Parathyroid adenoma (tissue), 2 donors: ENCODE data around the gene PRDX6.
A peak's percentile ranks its signal among the peaks of the same experiment; 100 is the strongest.

Source experiments
- H2AFZ ChIP-seq: fragments of 300-600 bp; sonication (generic); one replicate; pipeline ENCODE4 v1.7.0; 2017; ENCODE audit warnings: antibody characterized with exemption, mild to moderate bottlenecking
- H3K27ac ChIP-seq: fragments of 300-600 bp; sonication (generic); one replicate; pipeline ENCODE4 v1.7.0; 2017
- H3K27me3 ChIP-seq: fragments of 300-600 bp; sonication (generic); one replicate; pipeline ENCODE4 v1.7.0; 2017; ENCODE audit warnings: low read length; ENCODE audit not compliant: control insufficient read depth, insufficient read depth
- H3K36me3 ChIP-seq: fragments of 300-600 bp; sonication (generic); one replicate; pipeline ENCODE4 v1.7.0; 2017; ENCODE audit warnings: low read length; ENCODE audit not compliant: control insufficient read depth, insufficient read depth
- H3K4me1 ChIP-seq: fragments of 300-600 bp; sonication (generic); one replicate; pipeline ENCODE4 v1.7.0; 2017; ENCODE audit warnings: control low read depth
- H3K4me2 ChIP-seq: fragments of 300-600 bp; sonication (generic); one replicate; pipeline ENCODE4 v1.7.0; 2017; ENCODE audit warnings: low read length
- H3K4me3 ChIP-seq: fragments of 300-600 bp; sonication (generic); one replicate; pipeline ENCODE4 v1.7.0; 2017; ENCODE audit warnings: low read depth, low read length
- H3K79me2 ChIP-seq: fragments of 300-600 bp; sonication (generic); one replicate; pipeline ENCODE4 v1.7.0; 2017; ENCODE audit warnings: control low read depth
- H3K9ac ChIP-seq: fragments of 300-600 bp; sonication (generic); one replicate; pipeline ENCODE4 v1.7.0; 2017; ENCODE audit warnings: mild to moderate bottlenecking
- H3K9me3 ChIP-seq: fragments of 300-600 bp; sonication (generic); one replicate; pipeline ENCODE4 v1.7.0; 2017; ENCODE audit warnings: low read length; ENCODE audit not compliant: control insufficient read depth
- TF ChIP-seq, protein P1 (sequence below): fragments of 300-600 bp; sonication (generic); IDR thresholded peaks from one replicate; pipeline ENCODE4 v1.7.0; 2017; ENCODE audit warnings: antibody characterized with exemption, mild to moderate bottlenecking
- donor health status: primary hyperparathyroidism.

PRDX6 gene

DNA sequence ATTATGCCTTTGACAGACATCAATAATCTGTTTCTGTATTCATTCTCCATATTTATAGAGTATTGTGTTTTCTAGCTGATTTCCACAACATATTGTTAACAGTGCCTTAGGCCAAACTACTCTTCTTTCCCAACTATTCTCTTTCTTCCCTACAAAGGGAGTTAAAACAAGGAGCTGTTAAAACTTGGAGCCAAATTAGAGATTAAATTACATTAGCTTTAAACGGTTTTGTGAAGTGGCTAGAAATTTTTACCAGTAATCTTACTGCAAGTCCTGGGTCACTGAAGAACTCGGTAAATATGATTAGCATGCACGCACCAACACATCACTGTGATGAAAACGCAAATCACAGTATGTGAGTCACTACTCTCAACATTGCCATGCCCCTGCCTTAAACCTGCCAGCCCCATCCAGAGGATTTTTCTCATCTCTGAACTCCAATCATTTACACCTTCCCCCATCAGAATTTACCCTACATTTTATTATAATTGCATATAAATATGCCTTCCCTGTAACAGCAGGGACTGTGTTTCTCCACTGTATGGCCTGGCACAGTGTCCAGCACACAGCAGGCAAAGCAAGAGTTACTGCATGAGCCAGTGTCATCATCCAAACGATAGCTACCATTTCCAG is 1.5 kb upstream of the PRDX6 start:
- H2AFZ ChIP-seq, result peak overlapping the region; percentile 71
- H3K79me2 ChIP-seq, result peaks cover 2% of the 10 kb centered on the region
- TF ChIP-seq, protein P1, sequence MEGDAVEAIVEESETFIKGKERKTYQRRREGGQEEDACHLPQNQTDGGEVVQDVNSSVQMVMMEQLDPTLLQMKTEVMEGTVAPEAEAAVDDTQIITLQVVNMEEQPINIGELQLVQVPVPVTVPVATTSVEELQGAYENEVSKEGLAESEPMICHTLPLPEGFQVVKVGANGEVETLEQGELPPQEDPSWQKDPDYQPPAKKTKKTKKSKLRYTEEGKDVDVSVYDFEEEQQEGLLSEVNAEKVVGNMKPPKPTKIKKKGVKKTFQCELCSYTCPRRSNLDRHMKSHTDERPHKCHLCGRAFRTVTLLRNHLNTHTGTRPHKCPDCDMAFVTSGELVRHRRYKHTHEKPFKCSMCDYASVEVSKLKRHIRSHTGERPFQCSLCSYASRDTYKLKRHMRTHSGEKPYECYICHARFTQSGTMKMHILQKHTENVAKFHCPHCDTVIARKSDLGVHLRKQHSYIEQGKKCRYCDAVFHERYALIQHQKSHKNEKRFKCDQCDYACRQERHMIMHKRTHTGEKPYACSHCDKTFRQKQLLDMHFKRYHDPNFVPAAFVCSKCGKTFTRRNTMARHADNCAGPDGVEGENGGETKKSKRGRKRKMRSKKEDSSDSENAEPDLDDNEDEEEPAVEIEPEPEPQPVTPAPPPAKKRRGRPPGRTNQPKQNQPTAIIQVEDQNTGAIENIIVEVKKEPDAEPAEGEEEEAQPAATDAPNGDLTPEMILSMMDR, result no peak
- H3K36me3 ChIP-seq, result no peaks in the 10 kb centered on the region
- H3K9ac ChIP-seq, result no peak overlapping the region
- no peaks in the 10 kb centered on the region for H3K27me3 ChIP-seq
- no peaks in the 10 kb centered on the region for H3K9me3 ChIP-seq
- H3K4me3 ChIP-seq, result peak overlapping the region; percentile 91
- peak overlapping the region; percentile 68 for H3K27ac ChIP-seq
- H3K4me1 ChIP-seq, result no peaks in the 10 kb centered on the region
- peak overlapping the region; percentile 94 for H3K4me2 ChIP-seq

DNA sequence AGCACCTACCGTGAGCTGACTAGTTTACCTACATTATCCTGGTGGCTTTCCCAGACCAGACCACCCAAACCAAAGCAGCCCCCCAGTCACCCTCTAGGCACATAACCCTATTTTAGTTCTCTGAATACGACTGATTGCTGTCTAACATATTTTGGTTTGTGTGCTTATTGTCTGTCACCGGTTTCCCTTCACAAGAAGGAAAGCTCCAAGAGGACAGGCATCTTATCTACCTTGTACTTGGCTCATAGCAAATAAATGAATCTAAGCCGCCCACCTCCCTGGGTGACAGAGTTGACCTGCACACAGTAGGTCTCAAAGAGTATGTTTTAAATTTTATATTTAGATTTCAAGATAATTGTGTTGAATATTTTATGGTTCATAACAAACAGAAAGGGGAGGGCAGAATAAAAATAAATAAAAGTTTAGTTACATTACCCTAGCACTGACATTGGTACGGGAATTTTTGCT is 904 bp upstream of the PRDX6 start:
- Histone ChIP-seq H3K4me1 (no peaks in the 10 kb centered on the region), H3K9me3 (no peaks in the 10 kb centered on the region), H3K79me2 (peaks cover 4% of the 10 kb centered on the region), H3K36me3 (no peaks in the 10 kb centered on the region), H3K27ac (peak overlapping the region; percentile 68), H3K27me3 (no peaks in the 10 kb centered on the region), H3K9ac (no peak overlapping the region), H3K4me2 (peak overlapping the region; percentile 94), H3K4me3 (peak overlapping the region; percentile 91), H2AFZ (peak overlapping the region; percentile 71)
- TF ChIP-seq, protein P1, result no peak

DNA sequence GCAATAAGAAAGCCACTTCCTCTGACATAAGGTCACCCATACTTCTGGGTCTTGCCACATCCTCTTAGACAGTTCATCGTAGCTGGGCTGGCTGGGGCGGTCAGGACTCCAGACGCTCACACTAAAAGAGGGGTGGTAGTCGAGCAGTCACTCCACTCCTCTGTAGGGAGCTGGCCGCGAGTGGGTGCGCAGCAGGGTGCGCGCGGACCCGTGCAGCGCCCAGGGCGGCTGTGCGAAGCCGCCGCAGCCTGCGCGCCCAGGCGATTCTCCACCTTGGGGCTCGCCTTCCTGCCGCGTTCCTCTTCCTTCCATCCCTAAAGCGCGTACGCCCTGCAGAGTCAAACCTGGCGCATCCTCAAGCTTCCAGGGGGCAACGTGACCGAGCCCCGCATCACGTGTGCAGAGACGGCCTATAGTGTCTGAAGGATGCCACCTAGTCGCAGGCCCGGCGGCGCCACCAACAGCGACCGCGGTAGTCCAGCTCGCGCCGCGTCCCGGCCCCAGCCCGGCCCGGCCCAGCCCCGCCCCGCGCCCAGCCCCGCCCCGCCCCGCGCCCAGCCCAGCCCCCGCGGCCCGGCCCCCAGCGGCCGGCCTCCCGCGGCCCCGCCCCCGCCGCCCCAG is 360 bp upstream of the PRDX6 start:
- peak overlapping the region; percentile 97 for H3K27ac ChIP-seq
- no peaks in the 10 kb centered on the region for H3K4me1 ChIP-seq
- TF ChIP-seq, protein P1, result no peak
- H3K9ac ChIP-seq, result no peak overlapping the region
- peak overlapping the region; percentile 94 for H3K4me2 ChIP-seq
- no peaks in the 10 kb centered on the region for H3K27me3 ChIP-seq
- H3K9me3 ChIP-seq, result no peaks in the 10 kb centered on the region
- peaks cover 7% of the 10 kb centered on the region for H3K79me2 ChIP-seq
- H2AFZ ChIP-seq, result peak overlapping the region; percentile 71
- H3K4me3 ChIP-seq, result peak overlapping the region; percentile 94
- no peaks in the 10 kb centered on the region for H3K36me3 ChIP-seq

DNA sequence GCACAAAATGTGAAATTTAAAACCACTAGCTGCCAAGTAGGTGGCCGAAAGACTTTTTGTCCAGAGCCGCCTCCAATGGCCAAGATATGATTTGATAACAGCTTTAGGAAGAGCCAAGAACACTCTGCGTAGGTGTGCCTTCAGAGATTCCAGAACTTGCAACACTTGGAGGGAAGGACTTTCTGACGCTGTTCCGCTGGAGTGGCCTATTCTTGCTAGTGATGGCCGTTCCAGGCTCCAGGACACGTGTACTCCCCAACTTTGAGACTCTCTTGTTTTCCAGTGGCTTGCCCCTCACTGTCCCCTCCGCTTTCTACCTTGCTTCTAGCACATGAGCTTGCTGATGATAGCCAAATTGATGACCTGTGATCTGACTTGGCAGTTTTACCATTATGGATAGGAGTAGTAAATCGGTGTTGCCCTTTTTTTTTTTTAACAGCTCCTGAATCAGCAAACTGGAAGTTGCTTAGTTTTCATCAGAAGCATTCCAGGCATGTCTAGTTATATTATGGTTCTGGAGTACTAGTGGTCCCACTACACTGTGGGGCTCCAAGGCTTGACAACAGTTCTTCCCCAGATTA is 1.0 kb downstream of the PRDX6 start:
- H3K27me3 ChIP-seq, result no peaks in the 10 kb centered on the region
- no peaks in the 10 kb centered on the region for H3K36me3 ChIP-seq
- TF ChIP-seq, protein P1, result no peak
- H3K4me2 ChIP-seq, result peak overlapping the region; percentile 93
- no peak overlapping the region for H3K9ac ChIP-seq
- no peaks in the 10 kb centered on the region for H3K9me3 ChIP-seq
- H3K79me2 ChIP-seq, result peaks cover 7% of the 10 kb centered on the region
- H3K4me1 ChIP-seq, result no peaks in the 10 kb centered on the region
- peak overlapping the region; percentile 97 for H3K27ac ChIP-seq
- H3K4me3 ChIP-seq, result peak overlapping the region; percentile 94
- peak overlapping the region; percentile 79 for H2AFZ ChIP-seq
